Measurements from ENCODE around the gene FRMD4A.

- TF ChIP-seq CTCF (IDR thresholded peaks at IDR 0.05): no peak
- no peak for TF ChIP-seq POLR2A (IDR thresholded peaks at IDR 0.05)
Measured at GRCh38 chr10:14327527-14327926, 3.2 kb downstream of the FRMD4A start.

Measured in testis (tissue), 2 donors.